ENCODE data around the gene LRP4.

The LRP4 gene

DNA sequence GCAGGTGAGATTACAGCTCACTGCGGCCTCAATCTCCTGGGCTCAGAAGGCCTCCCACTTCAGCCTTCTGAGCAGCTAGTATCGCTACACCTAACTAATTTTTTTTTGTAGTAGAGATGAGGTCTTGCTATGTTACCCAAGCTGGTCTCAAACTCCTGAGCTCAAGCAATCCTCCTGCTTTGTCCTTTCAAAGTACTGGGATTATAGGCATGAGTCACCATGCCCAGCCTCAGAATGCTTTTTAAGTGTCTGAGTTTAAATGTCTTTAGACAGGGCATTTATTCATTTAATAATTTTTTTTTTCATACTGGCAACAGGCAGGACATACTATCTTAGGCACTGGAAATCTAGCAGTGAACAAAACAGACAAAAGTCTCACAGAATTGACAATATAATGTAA is 27.7 kb downstream of the LRP4 start:
- Histone ChIP-seq H3K27ac (ENCODE audit: low read length) (no peak overlapping the region), H3K36me3 (replicated peaks; ENCODE audit: insufficient read depth, low read length) (no peaks in the 10 kb centered on the region), H3K9me2 (replicated peaks; ENCODE audit: insufficient read depth, low read length) (no peaks in the 10 kb centered on the region), H3K4me1 (ENCODE audit: low read length) (no peaks in the 10 kb centered on the region), H3K9me3 (replicated peaks; ENCODE audit: insufficient read depth, low read length) (no peaks in the 10 kb centered on the region), H3K9ac (ENCODE audit: low read length) (no peak overlapping the region), H4K20me1 (ENCODE audit: insufficient read depth, low read length) (no peaks in the 10 kb centered on the region), H3K79me2 (ENCODE audit: low read length) (no peaks in the 10 kb centered on the region), H3K27me3 (replicated peaks; ENCODE audit: insufficient read depth, low read length) (no peaks in the 10 kb centered on the region), H3K4me2 (ENCODE audit: low read depth, low read length) (no peak overlapping the region), H3F3A (ENCODE audit: insufficient read depth, low read length) (no peaks in the 10 kb centered on the region), H2AFZ (ENCODE audit: low read length) (no peak overlapping the region), H3K4me3 (ENCODE audit: low read length) (no peak overlapping the region)
- DNase-seq: no peak
- TF ChIP-seq, protein P1, sequence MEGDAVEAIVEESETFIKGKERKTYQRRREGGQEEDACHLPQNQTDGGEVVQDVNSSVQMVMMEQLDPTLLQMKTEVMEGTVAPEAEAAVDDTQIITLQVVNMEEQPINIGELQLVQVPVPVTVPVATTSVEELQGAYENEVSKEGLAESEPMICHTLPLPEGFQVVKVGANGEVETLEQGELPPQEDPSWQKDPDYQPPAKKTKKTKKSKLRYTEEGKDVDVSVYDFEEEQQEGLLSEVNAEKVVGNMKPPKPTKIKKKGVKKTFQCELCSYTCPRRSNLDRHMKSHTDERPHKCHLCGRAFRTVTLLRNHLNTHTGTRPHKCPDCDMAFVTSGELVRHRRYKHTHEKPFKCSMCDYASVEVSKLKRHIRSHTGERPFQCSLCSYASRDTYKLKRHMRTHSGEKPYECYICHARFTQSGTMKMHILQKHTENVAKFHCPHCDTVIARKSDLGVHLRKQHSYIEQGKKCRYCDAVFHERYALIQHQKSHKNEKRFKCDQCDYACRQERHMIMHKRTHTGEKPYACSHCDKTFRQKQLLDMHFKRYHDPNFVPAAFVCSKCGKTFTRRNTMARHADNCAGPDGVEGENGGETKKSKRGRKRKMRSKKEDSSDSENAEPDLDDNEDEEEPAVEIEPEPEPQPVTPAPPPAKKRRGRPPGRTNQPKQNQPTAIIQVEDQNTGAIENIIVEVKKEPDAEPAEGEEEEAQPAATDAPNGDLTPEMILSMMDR (IDR thresholded peaks at IDR 0.05; ENCODE audit: low read length): no peak
- TF ChIP-seq EZH2 (optimal IDR thresholded peaks at IDR 0.05; ENCODE audit: low read depth, low read length) (no peak), EZH2phosphoT487 (IDR thresholded peaks at IDR 0.05; ENCODE audit: low read length) (no peak)

DNA sequence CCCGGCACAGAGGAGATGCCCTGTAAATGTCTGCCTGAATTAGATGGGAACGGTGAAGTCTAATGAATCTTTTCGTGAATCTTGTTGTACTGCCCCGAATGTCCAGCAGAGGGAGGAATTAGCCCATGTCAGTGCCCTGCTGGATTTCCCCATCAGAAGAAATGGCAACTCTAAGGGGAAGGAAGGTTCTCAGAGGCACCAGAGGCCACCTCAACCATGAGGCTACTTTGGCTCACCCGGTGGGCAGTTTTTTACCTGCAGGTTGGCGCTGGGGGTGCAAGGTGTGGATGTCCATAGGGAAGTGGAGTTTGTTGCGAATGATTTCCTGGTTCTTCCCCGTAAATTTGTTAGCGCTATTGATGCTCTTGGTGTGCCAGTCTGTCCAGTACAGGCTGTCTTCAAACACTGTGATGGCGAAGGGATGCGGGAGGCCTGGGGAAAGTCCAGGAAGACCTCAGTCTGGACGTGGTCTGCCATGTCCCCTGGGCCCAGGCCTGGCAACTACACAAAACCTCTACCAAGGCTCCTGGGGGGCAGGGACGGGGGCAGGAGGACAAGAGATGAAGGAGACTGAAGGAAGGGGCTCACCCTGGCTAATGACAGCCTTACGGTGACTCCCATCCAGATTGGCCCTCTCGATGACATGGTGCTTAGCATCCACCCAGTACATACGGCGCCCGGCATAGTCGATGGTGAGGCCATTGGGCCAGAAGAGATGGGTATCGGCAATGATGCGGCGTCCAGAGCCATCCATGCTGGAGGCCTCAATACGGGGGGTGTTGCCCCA is 28.5 kb downstream of the LRP4 start:
- Histone ChIP-seq H3K9ac (ENCODE audit: low read length) (no peak overlapping the region), H3K4me3 (ENCODE audit: low read length) (no peak overlapping the region), H3F3A (ENCODE audit: insufficient read depth, low read length) (no peaks in the 10 kb centered on the region), H3K9me2 (replicated peaks; ENCODE audit: insufficient read depth, low read length) (no peaks in the 10 kb centered on the region), H2AFZ (ENCODE audit: low read length) (no peak overlapping the region), H3K9me3 (replicated peaks; ENCODE audit: insufficient read depth, low read length) (no peaks in the 10 kb centered on the region), H3K27me3 (replicated peaks; ENCODE audit: insufficient read depth, low read length) (no peaks in the 10 kb centered on the region), H3K79me2 (ENCODE audit: low read length) (no peaks in the 10 kb centered on the region), H3K36me3 (replicated peaks; ENCODE audit: insufficient read depth, low read length) (no peaks in the 10 kb centered on the region), H3K27ac (ENCODE audit: low read length) (no peak overlapping the region), H3K4me1 (ENCODE audit: low read length) (no peaks in the 10 kb centered on the region), H4K20me1 (ENCODE audit: insufficient read depth, low read length) (no peaks in the 10 kb centered on the region), H3K4me2 (ENCODE audit: low read depth, low read length) (no peak overlapping the region)
- peak; percentile 69 for DNase-seq
- TF ChIP-seq, protein P1 (IDR thresholded peaks at IDR 0.05; ENCODE audit: low read length): peak; percentile 82
- TF ChIP-seq EZH2 (optimal IDR thresholded peaks at IDR 0.05; ENCODE audit: low read depth, low read length): no peak

GRCh38 chr11:46889251-46889650 is 29.1 kb downstream of the LRP4 start:
- H3K79me2 ChIP-seq (ENCODE audit: low read length): no peaks in the 10 kb centered on the region
- no peaks in the 10 kb centered on the region for H3K36me3 ChIP-seq (replicated peaks; ENCODE audit: insufficient read depth, low read length)
- no peaks in the 10 kb centered on the region for H3K27me3 ChIP-seq (replicated peaks; ENCODE audit: insufficient read depth, low read length)
- H3F3A ChIP-seq (ENCODE audit: insufficient read depth, low read length): no peaks in the 10 kb centered on the region
- no peak overlapping the region for H3K27ac ChIP-seq (ENCODE audit: low read length)
- H4K20me1 ChIP-seq (ENCODE audit: insufficient read depth, low read length): no peaks in the 10 kb centered on the region
- H3K4me1 ChIP-seq (ENCODE audit: low read length): no peaks in the 10 kb centered on the region
- no peak for DNase-seq
- no peaks in the 10 kb centered on the region for H3K9me2 ChIP-seq (replicated peaks; ENCODE audit: insufficient read depth, low read length)
- no peak overlapping the region for H2AFZ ChIP-seq (ENCODE audit: low read length)
- no peak overlapping the region for H3K4me3 ChIP-seq (ENCODE audit: low read length)
- TF ChIP-seq, protein P1 (IDR thresholded peaks at IDR 0.05; ENCODE audit: low read length): no peak
- TF ChIP-seq EZH2phosphoT487 (IDR thresholded peaks at IDR 0.05; ENCODE audit: low read length) (no peak), EZH2 (optimal IDR thresholded peaks at IDR 0.05; ENCODE audit: low read depth, low read length) (no peak)
- no peak overlapping the region for H3K9ac ChIP-seq (ENCODE audit: low read length)
- no peak overlapping the region for H3K4me2 ChIP-seq (ENCODE audit: low read depth, low read length)
- no peaks in the 10 kb centered on the region for H3K9me3 ChIP-seq (replicated peaks; ENCODE audit: insufficient read depth, low read length)
